HG03095 (cell line): ENCODE data around the gene EPN2.

Experiments used
- ATAC-seq: cut with Tn5 transposase; IDR thresholded peaks from one replicate; pipeline ENCODE4 v1.9.1; 2021; ENCODE audit warnings: moderate library complexity; ENCODE audit not compliant: unreplicated experiment

EPN2 gene

DNA sequence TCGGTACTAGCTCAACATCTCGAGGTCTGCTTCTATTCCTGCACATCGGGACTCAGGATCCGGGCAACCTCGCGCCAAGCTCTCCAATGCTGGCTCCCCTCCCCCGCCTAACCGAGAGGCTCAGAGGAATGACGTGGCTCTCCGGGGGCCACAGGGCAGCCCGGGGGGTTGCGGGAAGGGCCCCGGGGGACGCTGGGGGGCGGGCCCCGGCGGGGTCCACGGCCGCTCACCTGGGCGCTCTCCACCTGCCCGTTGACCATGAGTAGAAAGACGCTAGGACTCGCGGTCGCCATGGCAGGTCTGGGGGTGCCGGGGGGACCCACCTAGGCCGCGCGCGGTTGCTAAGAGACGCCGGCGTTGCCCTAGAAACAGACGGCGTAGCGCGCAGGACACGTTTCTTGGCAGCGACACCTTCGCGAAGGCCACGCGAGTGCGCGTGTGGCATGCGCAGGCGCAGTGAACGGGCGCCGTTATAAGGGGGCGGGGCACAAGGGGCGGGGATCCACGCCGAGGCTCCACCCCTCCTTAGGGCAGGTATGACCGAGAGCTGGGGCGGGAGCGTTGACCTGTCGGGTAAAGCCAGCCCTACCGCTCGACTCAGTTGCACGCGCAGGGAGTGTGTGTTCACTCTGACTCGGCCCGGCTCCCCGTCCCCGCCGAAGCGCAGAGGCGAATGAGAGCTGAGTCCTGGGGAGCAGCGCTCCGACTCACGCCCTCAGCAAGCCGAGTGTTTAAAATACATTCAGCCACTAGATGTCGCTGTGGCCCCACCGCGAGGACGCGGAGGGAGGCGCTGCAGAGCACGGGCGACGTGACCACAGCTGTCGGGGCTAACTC lies 125.3 kb downstream of the EPN2 start, which contains the start of gene B9D1:
B9D1 (minus strand) TSS at position 447 of the 837 bp plus-strand sequence; CDS start at position 293, 154 bp downstream.
- ATAC-seq: peak; percentile 68

DNA sequence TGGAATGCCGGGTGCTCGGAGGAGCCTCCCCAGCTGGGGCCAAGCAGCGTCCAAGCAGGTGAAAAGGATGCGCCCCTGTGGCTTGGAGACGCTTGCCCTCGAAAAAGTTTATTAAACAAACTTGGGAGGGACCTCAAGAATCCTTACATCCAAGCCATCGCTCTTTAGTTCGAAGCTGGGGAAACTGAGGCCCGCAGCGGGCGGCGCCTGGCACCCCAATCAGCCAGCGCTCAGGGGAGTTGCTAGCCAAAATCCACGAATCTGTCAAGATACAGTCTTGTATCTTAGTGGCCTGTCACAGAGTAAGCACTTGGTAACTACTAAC lies 125.9 kb downstream of the EPN2 start:
- no peak for ATAC-seq

DNA sequence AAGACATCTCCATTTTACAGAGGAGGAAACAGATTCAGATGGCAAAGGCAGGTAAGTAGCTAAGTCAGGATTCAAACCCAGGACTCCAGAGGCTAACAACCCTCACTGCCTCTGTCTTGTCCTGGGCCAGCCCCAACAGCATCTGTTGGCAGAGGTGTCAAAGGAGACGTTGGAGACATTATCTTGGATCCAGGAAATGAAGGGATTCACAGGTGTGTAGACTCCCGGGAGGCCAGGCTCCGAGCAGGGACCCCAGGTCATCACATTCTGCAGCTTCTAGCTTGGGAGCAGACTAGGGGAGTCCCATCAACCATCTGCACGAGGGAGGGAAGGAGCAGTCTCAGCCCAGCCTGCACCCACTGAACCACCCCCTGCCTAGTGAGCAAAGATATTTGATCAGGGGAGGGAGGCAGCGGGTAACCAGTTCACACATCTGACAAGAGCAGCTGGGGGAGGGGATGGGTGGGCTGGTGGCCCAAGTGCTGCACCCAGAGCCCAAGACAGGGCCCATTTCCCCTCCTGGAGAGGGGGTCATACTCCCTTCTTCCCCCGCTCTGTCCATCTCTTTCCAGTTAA lies 126.4 kb downstream of the EPN2 start:
- no peak for ATAC-seq

DNA sequence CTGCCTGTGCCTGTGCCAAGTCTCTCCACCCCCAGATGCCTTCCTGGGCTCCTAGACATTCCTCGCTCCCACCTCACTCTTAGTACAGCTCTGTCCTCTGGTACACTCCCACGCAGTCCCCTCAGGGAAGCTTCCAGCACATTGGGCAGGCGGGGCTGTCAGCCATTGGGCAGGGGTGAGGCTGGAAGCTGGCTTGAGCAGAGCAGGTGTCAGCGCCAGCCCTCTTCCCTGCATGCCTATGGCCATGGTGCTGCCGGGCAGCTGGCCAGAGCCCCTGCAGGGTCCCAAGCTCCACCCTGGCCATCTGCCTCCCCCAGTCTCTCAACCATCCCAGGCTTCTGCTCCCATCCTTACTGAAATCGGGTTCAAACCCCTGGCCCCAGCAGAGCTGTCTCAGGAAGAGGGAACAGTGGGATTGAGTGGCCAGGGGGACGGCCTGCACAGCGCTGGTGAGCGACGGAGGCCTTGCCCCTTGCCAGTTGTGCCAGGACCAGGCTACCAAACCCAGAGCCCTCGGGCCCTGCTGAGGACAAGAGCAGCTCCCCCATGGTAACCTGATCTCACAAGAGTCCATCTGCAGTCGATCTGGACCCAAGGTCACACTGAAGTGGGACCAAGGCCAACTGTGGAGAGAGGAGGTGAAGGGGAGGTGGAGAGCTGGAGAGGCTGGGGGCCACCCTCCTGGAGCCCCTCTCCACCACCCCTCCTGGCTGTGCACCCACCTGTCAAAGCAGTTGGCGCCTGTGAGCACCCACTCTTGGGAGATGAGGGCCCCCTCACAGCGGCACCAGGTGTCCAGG lies 127.7 kb downstream of the EPN2 start:
- no peak for ATAC-seq

DNA sequence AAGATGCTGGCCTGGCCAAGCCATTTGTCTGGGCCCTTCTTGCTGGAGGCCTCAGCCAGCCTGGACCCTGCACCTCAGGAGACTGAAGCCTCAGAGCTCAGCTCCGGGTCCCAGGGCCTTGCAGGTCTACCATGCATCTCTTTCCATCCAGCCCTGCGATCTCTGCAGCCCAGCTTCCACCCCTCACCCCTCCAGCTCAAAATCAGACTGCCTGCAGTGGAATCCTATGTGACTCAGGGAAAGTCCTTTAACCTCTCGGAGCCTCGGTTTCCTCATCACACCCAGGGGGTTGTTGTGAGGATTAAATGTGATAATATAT lies 128.3 kb downstream of the EPN2 start:
- no peak for ATAC-seq

DNA sequence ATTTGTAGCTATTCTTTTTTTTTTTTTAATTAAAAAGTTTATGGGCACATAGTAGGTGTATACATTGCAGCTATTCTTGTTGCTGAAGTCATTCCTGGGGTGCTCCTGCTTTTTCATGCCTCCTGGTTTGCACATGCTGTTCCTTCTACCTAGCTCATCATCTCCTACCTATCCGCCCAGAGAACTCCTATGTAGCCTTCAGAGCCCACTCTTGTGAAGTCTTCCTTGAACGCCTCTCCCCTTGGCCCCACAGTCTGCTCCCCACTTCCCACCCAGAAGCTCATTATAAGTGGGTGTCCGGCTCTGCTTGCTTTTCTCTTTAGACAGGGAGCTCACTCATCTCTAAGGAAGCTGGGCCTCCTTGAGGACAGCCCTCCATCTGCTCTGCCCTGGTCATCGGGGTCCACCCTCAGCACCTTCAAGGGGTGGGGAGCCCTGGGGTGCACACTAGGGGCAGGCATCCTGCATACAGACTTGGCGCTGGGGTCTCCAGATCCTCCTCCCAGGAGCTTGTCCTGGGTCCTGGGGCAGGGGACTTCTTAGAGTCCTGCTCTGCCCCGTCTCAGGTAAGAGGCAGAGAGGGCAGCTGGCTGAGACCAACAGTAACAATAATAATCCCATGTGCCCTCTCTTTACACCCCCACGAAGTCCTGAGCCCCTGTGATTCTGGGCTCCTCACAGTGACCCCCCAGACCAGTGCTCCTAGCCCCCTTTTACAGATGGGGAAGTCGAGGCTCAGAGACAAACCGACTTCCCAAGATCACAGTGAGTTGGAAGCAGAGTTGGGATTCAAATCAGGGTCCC lies 128.9 kb downstream of the EPN2 start:
- no peak for ATAC-seq

DNA sequence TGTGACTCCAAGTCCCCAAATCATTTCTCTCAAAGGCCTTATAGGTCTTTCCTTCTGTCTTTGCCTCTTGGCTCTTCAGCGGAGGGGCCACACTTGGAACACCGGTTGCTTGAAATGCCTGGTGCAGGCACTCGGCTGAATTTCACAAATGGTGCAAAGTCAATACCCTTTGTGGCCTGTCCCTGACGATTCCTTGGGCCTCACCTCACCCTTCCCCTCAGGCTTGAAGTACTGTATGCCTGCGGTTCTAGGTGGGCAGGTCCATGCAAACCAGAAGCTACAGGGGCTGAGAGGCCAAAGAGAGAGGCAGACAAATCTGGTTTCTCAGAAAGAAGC lies 129.4 kb downstream of the EPN2 start:
- ATAC-seq: no peak

DNA sequence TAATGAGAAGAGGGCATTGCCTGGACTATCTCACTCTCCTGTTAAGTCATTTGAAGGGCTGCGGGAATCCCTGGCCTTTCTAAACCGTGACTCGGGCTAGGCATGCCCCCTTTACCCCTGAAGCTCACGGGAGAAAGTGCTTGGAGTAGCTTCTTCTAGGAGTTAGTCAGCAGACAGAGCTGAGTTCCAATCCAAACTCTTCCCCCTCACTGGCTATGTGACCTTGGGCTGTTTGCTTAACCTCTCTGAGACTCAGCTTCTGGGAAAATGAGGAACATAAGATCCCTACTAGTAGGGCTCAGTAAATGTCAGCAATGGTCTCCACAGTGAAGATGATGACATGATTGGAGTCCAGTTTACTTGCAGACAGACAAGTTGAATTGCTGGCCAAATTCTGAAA lies 131.1 kb downstream of the EPN2 start:
- ATAC-seq: no peak

DNA sequence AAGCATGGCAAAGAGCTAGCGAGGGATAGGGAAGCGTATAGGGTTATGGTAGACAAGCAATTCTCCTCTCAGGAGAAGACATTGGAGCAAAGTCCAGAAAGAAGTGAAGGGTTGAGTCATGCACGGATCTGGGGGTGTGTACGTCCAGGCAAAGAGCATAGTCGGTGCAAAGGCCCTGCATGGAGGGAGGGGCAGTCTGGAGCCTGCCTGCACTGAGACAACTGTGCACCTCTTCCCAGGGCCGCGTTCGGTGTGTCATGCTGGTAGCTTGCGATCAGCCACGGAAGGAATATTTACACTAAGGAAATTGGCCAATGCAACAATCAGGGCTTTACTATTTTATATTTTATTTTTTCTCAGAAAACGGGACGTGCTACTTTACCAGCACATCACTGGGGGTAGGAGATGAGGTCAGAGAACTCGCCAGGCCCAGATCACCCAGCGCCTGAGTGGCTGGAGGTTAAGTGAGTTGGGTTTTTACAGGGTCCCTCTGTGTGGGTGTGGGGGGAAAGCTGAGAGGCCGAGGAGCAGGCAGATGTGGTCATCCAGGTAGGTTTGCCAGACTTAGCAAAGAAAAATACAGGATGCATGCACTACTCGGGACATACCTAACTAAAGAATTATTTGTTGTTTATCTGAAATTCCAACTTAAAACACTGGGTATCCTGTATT lies 132.1 kb downstream of the EPN2 start:
- ATAC-seq: no peak

DNA sequence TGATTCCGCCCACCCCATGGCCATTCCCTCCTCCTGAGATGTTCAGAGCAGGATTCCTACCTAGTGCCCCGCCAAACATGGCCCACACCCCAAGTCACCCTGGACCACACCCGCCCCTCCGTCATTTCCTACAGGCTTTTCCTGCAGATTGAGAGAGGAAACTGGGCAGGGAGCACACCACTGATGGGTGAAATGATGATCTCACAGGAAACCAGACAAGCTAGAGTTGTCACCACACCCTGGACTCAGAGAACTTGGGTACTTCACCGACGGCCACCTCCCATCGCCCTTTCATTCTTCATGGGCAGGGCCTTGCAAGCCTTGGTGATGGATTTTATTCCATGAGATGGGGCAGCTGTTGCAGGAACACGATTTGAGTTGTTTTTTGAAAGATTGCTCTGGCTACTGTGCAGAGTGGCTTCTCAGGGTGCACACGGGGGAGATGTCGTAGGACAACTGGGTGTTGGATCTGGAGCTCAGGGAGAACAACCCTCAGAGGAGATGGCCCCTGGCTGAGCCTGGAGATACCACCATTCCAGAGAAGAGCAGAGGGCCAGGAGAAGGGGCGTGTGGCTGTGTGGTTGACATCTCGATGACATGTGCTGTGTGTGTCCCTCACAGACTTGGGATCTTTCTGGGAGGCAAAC lies 132.8 kb downstream of the EPN2 start:
- no peak for ATAC-seq

DNA sequence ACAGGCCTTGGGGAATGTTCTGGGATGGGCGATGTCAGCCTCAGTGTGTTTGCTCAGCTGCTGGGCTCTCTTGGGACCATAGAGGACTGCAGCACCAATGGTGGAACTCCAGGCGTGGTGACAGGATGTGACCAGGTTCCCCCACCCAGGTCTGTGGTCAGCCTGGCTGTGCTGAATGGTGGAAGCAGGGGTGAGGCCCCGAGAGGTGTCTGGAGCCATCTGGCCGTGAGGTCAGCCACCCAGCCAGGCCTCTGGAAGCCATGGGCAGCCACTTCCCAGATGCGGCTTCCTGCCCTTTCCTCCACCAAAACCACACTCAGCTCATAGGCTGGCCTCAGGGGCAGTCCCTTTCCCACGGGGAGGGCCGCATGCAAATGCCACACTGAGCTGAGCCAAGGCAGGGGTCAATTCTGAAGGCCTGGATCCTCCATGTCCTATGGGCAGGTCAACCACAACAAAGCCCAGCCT lies 133.4 kb downstream of the EPN2 start:
- ATAC-seq: peak; percentile 61

DNA sequence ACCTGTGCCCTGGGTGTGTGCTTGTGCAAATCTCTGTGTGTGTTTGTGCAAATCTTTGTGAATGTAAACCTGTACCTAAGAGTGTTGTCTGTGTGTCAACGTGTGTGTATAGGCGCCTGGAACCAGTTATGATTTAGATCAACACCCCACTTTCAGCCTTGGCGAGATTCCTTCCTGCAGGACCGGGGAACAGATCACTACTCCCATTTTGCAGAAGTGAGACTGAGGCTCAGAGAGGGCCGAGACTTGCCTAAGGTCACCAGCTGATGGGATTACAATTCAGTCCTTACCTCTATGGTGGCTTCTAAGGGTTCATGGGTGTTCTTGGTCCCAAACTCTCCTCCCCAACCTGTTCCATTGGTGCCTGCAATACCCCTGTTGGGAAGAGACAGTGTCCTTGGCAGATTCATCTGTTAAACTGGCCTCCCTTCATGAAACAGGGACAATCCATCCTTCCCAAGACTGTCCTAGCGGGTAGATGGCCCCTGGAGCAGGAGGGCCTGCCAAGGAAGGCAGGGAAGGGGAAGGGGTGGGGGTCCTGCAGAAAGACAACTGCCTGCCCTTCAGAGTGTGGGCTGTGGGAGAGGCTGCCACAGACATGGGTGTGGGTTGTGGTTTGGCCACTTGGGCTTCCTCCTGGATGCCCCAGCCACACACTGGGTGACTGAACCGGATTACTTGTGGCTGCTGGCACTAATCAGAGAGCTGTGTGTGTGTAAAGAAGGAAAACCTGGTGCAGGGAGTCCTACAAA lies 134.3 kb downstream of the EPN2 start:
- ATAC-seq: no peak

DNA sequence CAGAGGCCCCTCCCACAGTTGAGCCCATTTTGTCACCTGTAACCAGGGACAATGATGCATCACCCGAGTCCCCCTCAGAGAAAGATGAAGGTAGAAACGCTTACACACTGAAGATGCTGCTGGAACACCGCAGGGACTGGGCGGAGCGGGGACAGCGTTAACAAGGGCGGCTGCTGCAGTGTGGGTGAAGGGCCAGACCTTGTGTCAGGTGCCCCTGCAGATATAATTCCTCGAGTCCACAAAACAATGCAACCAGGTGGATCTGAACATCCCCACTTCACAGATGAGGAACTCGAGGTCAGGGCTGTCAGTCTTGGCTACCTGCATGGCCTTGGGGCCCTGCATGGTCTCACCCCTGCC lies 134.8 kb downstream of the EPN2 start:
- ATAC-seq: no peak

DNA sequence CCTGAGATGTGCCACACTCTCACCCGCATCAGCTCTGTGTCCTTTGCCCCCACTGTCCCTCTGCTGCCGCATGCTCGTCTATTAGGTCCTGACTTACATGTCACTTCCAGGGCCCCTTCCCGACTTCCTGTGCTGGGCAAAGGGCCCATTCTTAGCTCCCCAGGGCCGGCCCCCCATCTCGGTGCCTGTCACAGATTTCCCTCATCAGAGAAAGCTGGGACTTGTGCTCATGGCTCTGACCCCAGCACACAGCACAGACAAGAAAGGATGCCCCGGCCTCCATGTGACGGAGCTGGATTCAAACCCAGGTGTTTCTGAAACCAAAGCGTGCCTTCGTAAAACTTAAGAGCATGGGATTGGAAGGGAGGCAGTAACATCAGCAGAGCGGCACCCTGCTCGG lies 135.3 kb downstream of the EPN2 start:
- no peak for ATAC-seq

DNA sequence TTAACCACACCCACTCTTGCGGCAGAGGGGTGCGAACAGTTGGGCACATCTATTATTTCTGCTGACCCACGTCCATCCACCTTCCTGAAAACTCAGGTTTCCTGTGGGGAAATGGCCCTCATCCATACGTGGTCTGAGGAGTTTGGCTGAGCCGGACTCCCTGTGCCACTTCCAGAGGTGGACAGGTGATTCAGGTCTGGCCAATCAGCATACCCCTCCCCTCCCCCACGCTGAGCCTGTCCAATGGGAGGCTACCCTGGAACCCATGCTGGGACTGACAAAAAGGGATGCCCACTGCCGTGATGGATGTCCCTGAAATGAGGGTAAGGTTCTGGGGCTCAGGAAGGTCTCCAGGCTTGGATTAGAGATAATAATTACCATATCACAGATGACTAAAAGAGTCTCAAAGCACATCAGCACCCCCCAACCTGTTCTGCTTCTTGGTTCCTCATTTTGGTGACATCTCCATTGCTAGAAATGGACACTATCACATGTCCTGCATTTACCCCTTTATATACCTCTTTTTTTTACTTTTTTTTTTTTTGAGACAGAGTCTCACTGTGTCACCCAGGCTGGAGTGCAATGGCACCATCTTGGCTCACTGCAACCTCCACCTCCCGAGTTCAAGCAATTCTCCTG lies 135.8 kb downstream of the EPN2 start:
- no peak for ATAC-seq

DNA sequence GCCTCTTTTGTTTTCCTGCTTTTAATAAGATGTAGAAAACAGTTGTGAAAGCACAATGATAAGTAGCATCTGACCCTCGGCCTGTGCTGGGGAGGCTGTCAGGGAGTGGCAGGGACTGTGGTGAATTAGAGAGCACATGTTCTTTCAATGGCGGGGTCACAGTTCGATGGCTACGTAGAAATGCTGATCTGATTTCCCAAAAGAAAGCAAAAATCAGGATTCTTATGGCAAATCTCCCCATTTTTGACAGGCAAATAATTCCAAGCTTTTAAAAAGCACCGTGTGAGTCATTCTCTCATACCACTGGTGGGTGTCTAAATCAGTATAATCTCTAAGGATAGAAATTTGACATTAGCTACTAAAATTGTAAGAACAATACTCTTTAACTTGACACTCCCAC lies 137.0 kb downstream of the EPN2 start:
- no peak for ATAC-seq

DNA sequence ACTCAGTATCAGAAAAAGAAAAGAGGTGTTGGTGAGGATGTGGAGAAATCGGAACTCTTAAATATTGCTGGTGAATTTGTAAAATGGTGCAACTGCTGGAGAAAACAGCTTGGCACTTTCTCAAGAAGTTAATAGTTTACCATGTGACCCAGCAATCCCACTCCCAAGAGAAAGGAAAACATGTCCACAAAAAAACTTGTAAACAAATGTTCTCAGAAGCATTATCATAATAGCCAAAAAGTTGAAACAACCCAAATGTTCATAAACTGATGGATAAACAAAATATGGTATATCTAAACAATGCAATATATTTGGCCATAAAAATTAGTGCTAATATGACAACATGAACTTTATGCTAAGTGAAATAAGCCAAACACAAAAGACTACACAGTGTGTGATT lies 138.6 kb downstream of the EPN2 start:
- ATAC-seq: no peak

DNA sequence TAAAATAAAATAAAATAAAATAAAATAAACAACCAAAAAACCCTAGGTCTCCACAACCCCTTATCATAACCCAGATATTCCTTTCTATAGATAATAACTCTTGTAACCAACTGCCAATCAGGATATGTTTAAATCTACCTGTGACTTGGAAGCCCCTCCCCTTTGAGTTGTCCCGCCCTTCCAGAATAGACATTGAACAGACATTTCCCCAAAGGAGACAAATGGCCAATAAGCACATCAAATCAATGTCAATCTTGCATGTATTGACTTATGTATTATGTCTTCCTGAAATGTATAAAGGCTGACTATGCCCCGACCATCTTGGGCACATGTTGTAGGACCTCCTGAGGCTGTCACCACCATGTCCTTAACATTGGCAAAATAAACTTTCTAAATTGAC lies 139.6 kb downstream of the EPN2 start:
- ATAC-seq: no peak
